Liver (tissue), 9 donors: Measurements from ENCODE around the gene TUBG2. TPM values are rescaled to one million over a fixed set of nuclear protein-coding genes. Genes with fewer than 3 reads are reported as not detected.

Source experiments
- DNase-seq: peaks from one replicate; pipeline ENCODE4 v3.0.0-alpha.2; 2017; ENCODE audit warnings: low spot score
- H3K27ac ChIP-seq, 2 donors: one replicate each; pipeline ENCODE4 v1.7.0; 2013; ENCODE audit warnings: inconsistent platforms in 2 of 2, low read length in 2 of 2, control low read depth in 1 of 2, low read depth in 1 of 2, mild to moderate bottlenecking in 1 of 2
- H3K27me3 ChIP-seq, 4 donors: one replicate each; pipeline versions ENCODE4 v1.6.1 to v1.7.0; 2013; ENCODE audit warnings: low read length in 3 of 4, inconsistent platforms in 1 of 4, mild to moderate bottlenecking in 1 of 4, moderate library complexity in 1 of 4; ENCODE audit not compliant: control insufficient read depth in 4 of 4, insufficient read depth in 4 of 4
- H3K36me3 ChIP-seq, 4 donors: one replicate each; pipeline versions ENCODE4 v1.6.1 to v1.7.0; 2013; ENCODE audit warnings: low read length in 3 of 4, mild to moderate bottlenecking in 3 of 4, low read depth in 1 of 4, moderate library complexity in 1 of 4; ENCODE audit not compliant: control insufficient read depth in 4 of 4, insufficient read depth in 3 of 4
- H3K4me1 ChIP-seq, 4 donors: one replicate each; pipeline versions ENCODE4 v1.6.1 to v1.7.0; 2013; ENCODE audit warnings: low read length in 3 of 4, mild to moderate bottlenecking in 3 of 4, moderate library complexity in 1 of 4; ENCODE audit not compliant: control insufficient read depth in 4 of 4, insufficient read depth in 4 of 4
- H3K4me3 ChIP-seq, 3 donors: one replicate each; pipeline versions ENCODE4 v1.6.1 to v1.7.0; 2013; ENCODE audit warnings: low read length in 3 of 3, control low read depth in 1 of 3, low read depth in 1 of 3, mild to moderate bottlenecking in 1 of 3
- H3K9ac ChIP-seq, 2 donors: one replicate each; pipeline ENCODE4 v1.7.0; 2013; ENCODE audit warnings: low read length in 2 of 2, mild to moderate bottlenecking in 2 of 2, moderate library complexity in 2 of 2, control low read depth in 1 of 2, low read depth in 1 of 2
- H3K9me3 ChIP-seq, 4 donors: one replicate each; pipeline versions ENCODE4 v1.6.1 to v1.7.0; 2013; ENCODE audit warnings: low read length in 3 of 4; ENCODE audit not compliant: control insufficient read depth in 4 of 4
- ATF3 ChIP-seq: IDR thresholded peaks from 2 replicates; pipeline ENCODE4 v1.6.1; 2016; ENCODE audit warnings: antibody characterized with exemption
- CTCF ChIP-seq: fragments of 150-350 bp; IDR thresholded peaks from 2 replicates; pipeline ENCODE4 v1.5.1; 2017; ENCODE audit warnings: improper control_type of control experiment, low read depth, low read length; ENCODE audit not compliant: missing input control
- EGR1 ChIP-seq, 2 donors: IDR thresholded peaks; 2 replicates each; pipeline ENCODE4 v1.6.1; 2016 to 2018; ENCODE audit warnings: antibody characterized with exemption in 2 of 2, low read depth in 2 of 2
- FOXA1 ChIP-seq: IDR thresholded peaks from 2 replicates; pipeline ENCODE4 v1.6.1; 2016; ENCODE audit warnings: antibody characterized with exemption
- FOXA2 ChIP-seq: IDR thresholded peaks from 2 replicates; pipeline ENCODE4 v1.6.1; 2016; ENCODE audit warnings: antibody characterized with exemption
- GABPA ChIP-seq, 2 donors: IDR thresholded peaks in 1 of 2; conservative IDR thresholded peaks in 1 of 2; 2 replicates each; pipeline ENCODE4 v1.6.1; 2016; ENCODE audit warnings: antibody characterized with exemption in 2 of 2, mild to moderate bottlenecking in 1 of 2, moderate library complexity in 1 of 2
- HNF4A ChIP-seq, 2 donors: conservative IDR thresholded peaks; 2 replicates each; pipeline ENCODE4 v1.6.1; 2016; ENCODE audit warnings: antibody characterized with exemption in 2 of 2, mild to moderate bottlenecking in 2 of 2
- HNF4G ChIP-seq: IDR thresholded peaks from 2 replicates; pipeline ENCODE4 v1.6.1; 2016; ENCODE audit warnings: antibody characterized with exemption
- JUND ChIP-seq, 2 donors: IDR thresholded peaks; 2 replicates each; pipeline ENCODE4 v1.6.1; 2016; ENCODE audit warnings: antibody characterized with exemption in 2 of 2
- MAX ChIP-seq: IDR thresholded peaks from 2 replicates; pipeline ENCODE4 v1.6.1; 2016; ENCODE audit warnings: antibody characterized with exemption
- NR2F2 ChIP-seq: IDR thresholded peaks from 2 replicates; pipeline ENCODE4 v1.6.1; 2016; ENCODE audit warnings: antibody characterized with exemption
- RAD21 ChIP-seq, 2 donors: IDR thresholded peaks; 2 replicates each; pipeline ENCODE4 v1.6.1; 2016; ENCODE audit warnings: antibody characterized with exemption in 2 of 2, mild to moderate bottlenecking in 2 of 2
- REST ChIP-seq: IDR thresholded peaks from 2 replicates; pipeline ENCODE4 v1.6.1; 2016; ENCODE audit warnings: antibody characterized with exemption, mild to moderate bottlenecking
- RXRA ChIP-seq, 2 donors: IDR thresholded peaks; 2 replicates each; pipeline ENCODE4 v1.6.1; 2017 to 2018; ENCODE audit warnings: antibody characterized with exemption in 2 of 2, mild to moderate bottlenecking in 1 of 2
- SP1 ChIP-seq: IDR thresholded peaks from 2 replicates; pipeline ENCODE4 v1.6.1; 2018; ENCODE audit warnings: antibody characterized with exemption, mild to moderate bottlenecking
- TAF1 ChIP-seq: conservative IDR thresholded peaks from 2 replicates; pipeline ENCODE4 v1.6.1; 2016; ENCODE audit warnings: antibody characterized with exemption, mild to moderate bottlenecking
- ZBTB33 ChIP-seq: IDR thresholded peaks from 2 replicates; pipeline ENCODE4 v1.6.1; 2016; ENCODE audit warnings: antibody characterized with exemption
- WGBS: extraction: QIAGEN DNeasy Blood & Tissue Kit; methylation state at CpG from one replicate; pipeline ENCODE4 v1.1.7; 2013; 5-methylcytosine and 5-hydroxymethylcytosine counted together
- polyA plus RNA-seq, 2 donors: library from polyadenylated mRNA; stranded (reverse) in 1 of 2; unstranded in 1 of 2; fragments of 200-250 nt in 1 of 2; fragments of >200 nt in 1 of 2; fragmentation: Nextera tagmentation in 1 of 2; extraction: Ambion mirVana in 1 of 2; gene quantifications; one replicate each; pipeline versions ENCODE4 v1.2.1 to v1.2.3, GENCODE V29; 2013 to 2015
- total RNA-seq, 2 donors: library from RNA; depleted of rRNA; stranded (reverse); fragments of >200 nt; gene quantifications; one replicate each; pipeline ENCODE4 v1.2.3, GENCODE V29; 2014
- donor health status: healthy.
- donor health status: healthy.
- donor health status: healthy.
- donor health status: healthy.
- donor health status: healthy.

The TUBG2 gene
- total and polyA plus RNA-seq, 4 donors: 1.4 to 10.8 (median 5.0) TPM

- TF ChIP-seq REST: no peak
- no peak for TF ChIP-seq JUND (IDR thresholded peaks at IDR 0.05)
Measured at GRCh38 chr17:42653179-42654124, 5.6 kb upstream of the TUBG2 start (continued).

GRCh38 chr17:42655528-42655927, 3.6 kb upstream of the TUBG2 start:
- Histone ChIP-seq H3K27ac (no peak overlapping the region), H3K36me3 (no peaks in the 10 kb centered on the region), H3K9ac (no peak overlapping the region), H3K27me3 (no peaks in the 10 kb centered on the region), H3K9me3 (no peaks in the 10 kb centered on the region), H3K4me1 (peaks cover 0 to 7% (median 5%) of the 10 kb centered on the region in 4 donors), H3K4me3 (no peak overlapping the region)
- no peak for DNase-seq
- 70% methylated on average over 2 of the region's 2 CpGs for WGBS
- TF ChIP-seq RAD21 (IDR thresholded peaks at IDR 0.05) (no peak), JUND (IDR thresholded peaks at IDR 0.05) (no peak), FOXA1 (no peak), NR2F2 (no peak), SP1 (no peak), FOXA2 (no peak), GABPA (IDR thresholded peaks at IDR 0.05 in 1 of 2, conservative IDR thresholded peaks at IDR 0.05 in 1 of 2) (no peak), ATF3 (no peak), RXRA (IDR thresholded peaks at IDR 0.05) (no peak), CTCF (no peak), TAF1 (no peak), HNF4G (no peak)

- no peaks in the 10 kb centered on the region for H3K9me3 ChIP-seq
- peaks cover 0 to 7% (median 5%) of the 10 kb centered on the region in 4 donors for H3K4me1 ChIP-seq
- no peak overlapping the region for H3K9ac ChIP-seq
- H3K27me3 ChIP-seq: no peaks in the 10 kb centered on the region
- 94% methylated on average over 9 of the region's 9 CpGs for WGBS
- H3K27ac ChIP-seq: no peak overlapping the region
- no peak overlapping the region for H3K4me3 ChIP-seq
- no peak for DNase-seq
- H3K36me3 ChIP-seq: no peaks in the 10 kb centered on the region
- TF ChIP-seq JUND (IDR thresholded peaks at IDR 0.05): no peak
- no peak for TF ChIP-seq NR2F2
- no peak for TF ChIP-seq FOXA2
- no peak for TF ChIP-seq EGR1 (IDR thresholded peaks at IDR 0.05; ENCODE audit: low read depth in 2 of 2)
- no peak for TF ChIP-seq MAX
- TF ChIP-seq HNF4G: no peak
- TF ChIP-seq RAD21 (IDR thresholded peaks at IDR 0.05): no peak
- TF ChIP-seq HNF4A (conservative IDR thresholded peaks at IDR 0.05): no peak
- TF ChIP-seq ZBTB33: no peak
- TF ChIP-seq RXRA (IDR thresholded peaks at IDR 0.05): no peak
Measured at GRCh38 chr17:42657824-42658588, 1.1 kb upstream of the TUBG2 start.
